ENCODE data around the gene MARCKS.

DNA sequence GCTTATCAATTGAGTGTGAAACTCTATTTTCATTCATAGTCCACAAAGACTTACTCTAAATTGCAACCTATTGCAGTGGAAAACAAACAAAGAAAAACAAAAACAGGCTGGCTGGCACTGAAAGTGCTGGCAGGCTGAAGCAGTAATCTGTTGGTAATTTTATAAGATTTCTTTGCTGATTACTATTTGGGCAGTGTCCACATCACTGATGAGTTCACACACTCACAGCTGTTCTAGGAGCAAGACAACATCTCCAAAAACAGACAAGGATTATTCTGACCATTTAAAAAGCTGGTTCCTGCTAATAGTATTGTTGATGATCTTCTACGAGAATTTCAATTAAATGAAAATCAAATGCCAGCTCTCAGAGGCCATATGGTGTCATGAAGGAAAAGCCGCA is 26.9 kb downstream of the MARCKS start:
- TF ChIP-seq ATF2 (CRISPR knock-in tag; IDR thresholded peaks at IDR 0.05) (no peak), POLR2A (IDR thresholded peaks at IDR 0.05; ENCODE audit: insufficient read depth in 1 of 2, low read depth in 2 of 2, low read length in 2 of 2) (no peak), ZNF644 (CRISPR knock-in tag; IDR thresholded peaks at IDR 0.05; ENCODE audit: low read depth) (no peak), ZFP1 (CRISPR knock-in tag; IDR thresholded peaks at IDR 0.05) (no peak), CREB1 (IDR thresholded peaks at IDR 0.05) (no peak), CREB1 (CRISPR knock-in tag; IDR thresholded peaks at IDR 0.05) (no peak), KDM5B (CRISPR knock-in tag; IDR thresholded peaks at IDR 0.05; ENCODE audit: borderline replicate concordance) (no peak), CEBPB (IDR thresholded peaks at IDR 0.05; ENCODE audit: borderline replicate concordance, low read depth, low read length) (no peak), ZNF780A (CRISPR knock-in tag; IDR thresholded peaks at IDR 0.05) (no peak), RBM39 (IDR thresholded peaks at IDR 0.05; ENCODE audit: low read depth, low read length, poor library complexity, severe bottlenecking) (no peak), RXRB (CRISPR knock-in tag; IDR thresholded peaks at IDR 0.05; ENCODE audit: borderline replicate concordance) (no peak)
- TF ChIP-seq, protein P1, sequence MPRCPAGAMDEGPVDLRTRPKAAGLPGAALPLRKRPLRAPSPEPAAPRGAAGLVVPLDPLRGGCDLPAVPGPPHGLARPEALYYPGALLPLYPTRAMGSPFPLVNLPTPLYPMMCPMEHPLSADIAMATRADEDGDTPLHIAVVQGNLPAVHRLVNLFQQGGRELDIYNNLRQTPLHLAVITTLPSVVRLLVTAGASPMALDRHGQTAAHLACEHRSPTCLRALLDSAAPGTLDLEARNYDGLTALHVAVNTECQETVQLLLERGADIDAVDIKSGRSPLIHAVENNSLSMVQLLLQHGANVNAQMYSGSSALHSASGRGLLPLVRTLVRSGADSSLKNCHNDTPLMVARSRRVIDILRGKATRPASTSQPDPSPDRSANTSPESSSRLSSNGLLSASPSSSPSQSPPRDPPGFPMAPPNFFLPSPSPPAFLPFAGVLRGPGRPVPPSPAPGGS (CRISPR knock-in tag; IDR thresholded peaks at IDR 0.05), result no peak
- TF ChIP-seq, protein P2, sequence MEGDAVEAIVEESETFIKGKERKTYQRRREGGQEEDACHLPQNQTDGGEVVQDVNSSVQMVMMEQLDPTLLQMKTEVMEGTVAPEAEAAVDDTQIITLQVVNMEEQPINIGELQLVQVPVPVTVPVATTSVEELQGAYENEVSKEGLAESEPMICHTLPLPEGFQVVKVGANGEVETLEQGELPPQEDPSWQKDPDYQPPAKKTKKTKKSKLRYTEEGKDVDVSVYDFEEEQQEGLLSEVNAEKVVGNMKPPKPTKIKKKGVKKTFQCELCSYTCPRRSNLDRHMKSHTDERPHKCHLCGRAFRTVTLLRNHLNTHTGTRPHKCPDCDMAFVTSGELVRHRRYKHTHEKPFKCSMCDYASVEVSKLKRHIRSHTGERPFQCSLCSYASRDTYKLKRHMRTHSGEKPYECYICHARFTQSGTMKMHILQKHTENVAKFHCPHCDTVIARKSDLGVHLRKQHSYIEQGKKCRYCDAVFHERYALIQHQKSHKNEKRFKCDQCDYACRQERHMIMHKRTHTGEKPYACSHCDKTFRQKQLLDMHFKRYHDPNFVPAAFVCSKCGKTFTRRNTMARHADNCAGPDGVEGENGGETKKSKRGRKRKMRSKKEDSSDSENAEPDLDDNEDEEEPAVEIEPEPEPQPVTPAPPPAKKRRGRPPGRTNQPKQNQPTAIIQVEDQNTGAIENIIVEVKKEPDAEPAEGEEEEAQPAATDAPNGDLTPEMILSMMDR (CRISPR knock-in tag; IDR thresholded peaks at IDR 0.05), result no peak
